HepG2 (cell line): ENCODE results near the gene TRIP4. TPM values are rescaled to one million over a fixed set of nuclear protein-coding genes. Genes with fewer than 3 reads are reported as not detected.

Experiments
- AKAP8 ChIP-seq: sonication (generic); formaldehyde crosslinking; IDR thresholded peaks from 2 replicates; pipeline ENCODE4 v1.5.1; 2020; ENCODE audit warnings: mild to moderate bottlenecking, missing genetic modification reagents
- BRF2 ChIP-seq: sonication (generic); formaldehyde crosslinking; IDR thresholded peaks from 2 replicates; pipeline ENCODE4 v1.8.1; 2022; ENCODE audit warnings: mild to moderate bottlenecking, missing genetic modification reagents
- CCAR2 ChIP-seq: fragments of 200-400 bp; formaldehyde crosslinking; optimal IDR thresholded peaks from 2 replicates; pipeline ENCODE3; 2018; ENCODE audit warnings: low read depth, mild to moderate bottlenecking, low read length, moderate library complexity
- DNMT1 ChIP-seq: sonication (generic); formaldehyde crosslinking; IDR thresholded peaks from 2 replicates; pipeline ENCODE4 v1.5.1; 2020; ENCODE audit warnings: mild to moderate bottlenecking, missing genetic modification reagents
- FOXK2 ChIP-seq: fragments of 450-650 bp; IDR thresholded peaks from 2 replicates; pipeline ENCODE4 v1.6.1; 2016
- FOXP4 ChIP-seq: sonication (generic); formaldehyde crosslinking; IDR thresholded peaks from 2 replicates; pipeline ENCODE4 v1.4.0; 2020; ENCODE audit warnings: missing genetic modification reagents
- HNF4A ChIP-seq: sonication (generic); formaldehyde crosslinking; IDR thresholded peaks from 2 replicates; pipeline ENCODE4 v1.4.0; 2020; ENCODE audit warnings: missing genetic modification reagents
- HOXA3 ChIP-seq: sonication (generic); formaldehyde crosslinking; IDR thresholded peaks from 2 replicates; pipeline ENCODE4 v1.5.0; 2020; ENCODE audit warnings: missing genetic modification reagents
- MED13 ChIP-seq: sonication (generic); formaldehyde crosslinking; IDR thresholded peaks from 2 replicates; pipeline ENCODE4 v1.5.0; 2020; ENCODE audit warnings: missing genetic modification reagents
- NFYB ChIP-seq: sonication (generic); formaldehyde crosslinking; IDR thresholded peaks from 2 replicates; pipeline ENCODE4 v1.4.0; 2020; ENCODE audit warnings: missing genetic modification reagents
- PATZ1 ChIP-seq: sonication (generic); formaldehyde crosslinking; IDR thresholded peaks from 2 replicates; pipeline ENCODE4 v1.4.0; 2020; ENCODE audit warnings: missing genetic modification reagents
- PBX2 ChIP-seq: IDR thresholded peaks from 2 replicates; pipeline ENCODE4 v1.6.1; 2016; ENCODE audit warnings: control low read depth
- RBFOX2 ChIP-seq: fragments of 200-400 bp; formaldehyde crosslinking; IDR thresholded peaks from 2 replicates; pipeline ENCODE4 v1.6.1; 2017; ENCODE audit warnings: low read depth, mild to moderate bottlenecking, low read length
- SP2 ChIP-seq: sonication (generic); formaldehyde crosslinking; IDR thresholded peaks from 2 replicates; pipeline ENCODE4 v1.5.1; 2020; ENCODE audit warnings: mild to moderate bottlenecking, missing genetic modification reagents
- SPEN ChIP-seq: sonication (generic); formaldehyde crosslinking; IDR thresholded peaks from 2 replicates; pipeline ENCODE4 v1.5.1; 2020; ENCODE audit warnings: low read depth, mild to moderate bottlenecking, missing genetic modification reagents
- STAG1 ChIP-seq: sonication (generic); formaldehyde crosslinking; IDR thresholded peaks from 2 replicates; pipeline ENCODE4 v1.4.0; 2020; ENCODE audit warnings: missing genetic modification reagents
- TFDP2 ChIP-seq: sonication (generic); formaldehyde crosslinking; IDR thresholded peaks from 2 replicates; pipeline ENCODE4 v1.4.0; 2020; ENCODE audit warnings: missing genetic modification reagents
- THAP11 ChIP-seq: IDR thresholded peaks from 2 replicates; pipeline ENCODE4 v1.6.1; 2016; ENCODE audit warnings: missing biosample characterization, missing genetic modification reagents
- ZMYM4 ChIP-seq: sonication (generic); formaldehyde crosslinking; IDR thresholded peaks from 2 replicates; pipeline ENCODE4 v1.8.1; 2023; ENCODE audit warnings: mild to moderate bottlenecking, missing genetic modification reagents
- ZNF367 ChIP-seq: sonication (generic); formaldehyde crosslinking; IDR thresholded peaks from 2 replicates; pipeline ENCODE4 v1.4.0; 2020; ENCODE audit warnings: missing genetic modification reagents, borderline replicate concordance
- ZNF44 ChIP-seq: sonication (generic); formaldehyde crosslinking; IDR thresholded peaks from 2 replicates; pipeline ENCODE4 v1.5.1; 2020; ENCODE audit warnings: mild to moderate bottlenecking, missing genetic modification reagents
- polyA plus RNA-seq, 8 experiments: library from polyadenylated mRNA; depleted of rRNA in 3 of 8; stranded (reverse) in 7 of 8; unstranded in 1 of 8; fragments of >200 nt; fragmentation: Illumina TruSeq in 4 of 8; extraction: Trizol in 4 of 8; gene quantifications; 2 replicates each; pipeline versions ENCODE4 v1.2.1 to v1.2.3, GENCODE V29; 2011 to 2016; ENCODE audit warnings: low read depth in 4 of 8, missing spikeins in 1 of 8, mixed read lengths in 1 of 8; ENCODE audit not compliant: insufficient read depth in 1 of 8
- total RNA-seq, 5 experiments: library from RNA; depleted of rRNA; stranded (reverse); fragments of >200 nt; fragmentation: Illumina TruSeq; extraction: Trizol; gene quantifications; 2 replicates each; pipeline ENCODE4 v1.2.3, GENCODE V29; 2016; ENCODE audit warnings: low read depth in 1 of 5

TRIP4 gene
- total and polyA plus RNA-seq, 2 of the 13 experiments (the other 11 are each of a cell fraction or from before 2014, with no cell fraction given), result 7.1 to 11.8 TPM

- TF ChIP-seq ZMYM4 (peak; percentile 90), SPEN (CRISPR knock-in tag) (peak; percentile 45; the same call in 1 of the 2 replicates), NFYB (CRISPR knock-in tag) (peak; percentile 99), PATZ1 (CRISPR knock-in tag) (peak; percentile 46), HOXA3 (CRISPR knock-in tag) (peak; percentile 19; the same call in 1 of the 2 replicates), HNF4A (no peak), ZNF367 (CRISPR knock-in tag) (peak; percentile 25; the same call in 1 of the 2 replicates), SP2 (CRISPR knock-in tag) (peak; percentile 97), FOXP4 (CRISPR knock-in tag) (0 out of 2 replicates have a peak, but pooled peaks have one; percentile 19), BRF2 (CRISPR knock-in tag) (peak; percentile 65; the same call in 1 of the 2 replicates), THAP11 (CRISPR knock-in tag) (peak; percentile 26; the same call in 1 of the 2 replicates), RBFOX2 (peak; percentile 44), STAG1 (CRISPR knock-in tag) (peak; percentile 51), PBX2 (peak; percentile 90), FOXK2 (peak; percentile 19; the same call in 1 of the 2 replicates), DNMT1 (CRISPR knock-in tag) (0 out of 2 replicates have a peak, but pooled peaks have one; percentile 55), AKAP8 (no peak), TFDP2 (CRISPR knock-in tag) (peak; percentile 99), MED13 (CRISPR knock-in tag) (no peak), ZNF44 (peak; percentile 78; the same call in 1 of the 2 replicates), CCAR2 (no peak)
Measured at GRCh38 chr15:64381000-64381751, 6.5 kb upstream of the TRIP4 start, which contains the start of gene PCLAF (continued).
